GM08714 (cell line): ENCODE data around the gene GLS.

Source experiments
- H3K4me3 ChIP-seq: fragments of 200-500 bp; sonication (Bioruptor generic); 2 replicates; pipeline ENCODE4 v1.5.1; 2014; ENCODE audit warnings: mild to moderate bottlenecking, low read length, inconsistent platforms
- ZNF274 ChIP-seq: IDR thresholded peaks from 2 replicates; pipeline ENCODE4 v1.6.1; 2012; ENCODE audit warnings: mild to moderate bottlenecking, low read depth, low read length

Gene GLS

DNA sequence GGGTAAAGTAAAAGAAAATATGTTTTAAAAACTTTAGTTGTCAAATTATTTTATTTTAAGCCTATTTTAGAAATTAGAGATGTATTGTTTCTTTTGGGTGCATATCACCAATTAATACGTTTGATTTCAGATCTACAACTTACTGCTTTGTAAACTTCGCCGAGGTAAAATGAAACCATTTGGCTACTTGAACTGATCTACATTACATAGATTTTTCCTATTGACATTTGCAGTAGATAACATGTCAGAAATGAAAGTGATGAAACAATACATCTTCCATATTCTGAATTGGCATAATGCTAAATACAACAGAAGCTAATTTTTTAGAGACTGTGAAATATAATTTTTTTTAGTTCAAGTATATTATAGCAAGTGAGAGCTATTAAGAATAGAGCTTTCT lies 39.5 kb downstream of the GLS start:
- TF ChIP-seq ZNF274 = no peak
- H3K4me3 ChIP-seq = no peak overlapping the region

- no peak for TF ChIP-seq ZNF274
- no peak overlapping the region for H3K4me3 ChIP-seq
Measured at GRCh38 chr2:190922376-190922775, 41.8 kb downstream of the GLS start.

DNA sequence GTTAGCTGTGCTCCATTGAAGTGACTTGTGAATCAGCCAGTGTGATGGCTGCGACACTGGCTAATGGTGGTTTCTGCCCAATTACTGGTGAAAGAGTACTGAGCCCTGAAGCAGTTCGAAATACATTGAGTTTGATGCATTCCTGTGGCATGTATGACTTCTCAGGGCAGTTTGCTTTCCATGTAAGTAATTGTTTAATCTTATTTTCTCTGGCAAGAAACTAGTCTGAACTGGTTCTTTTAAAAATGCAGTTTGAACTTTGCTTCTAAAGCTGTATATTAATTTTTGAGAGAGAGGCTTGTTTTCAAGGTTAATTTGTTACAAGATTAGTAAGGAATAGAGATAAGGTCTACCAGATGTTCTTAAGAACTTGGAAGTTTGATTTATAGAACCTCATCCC lies 46.7 kb downstream of the GLS start:
- no peak for TF ChIP-seq ZNF274
- H3K4me3 ChIP-seq = no peak overlapping the region

GRCh38 chr2:190929919-190930318 lies 49.3 kb downstream of the GLS start:
- TF ChIP-seq ZNF274 = no peak
- no peak overlapping the region for H3K4me3 ChIP-seq

DNA sequence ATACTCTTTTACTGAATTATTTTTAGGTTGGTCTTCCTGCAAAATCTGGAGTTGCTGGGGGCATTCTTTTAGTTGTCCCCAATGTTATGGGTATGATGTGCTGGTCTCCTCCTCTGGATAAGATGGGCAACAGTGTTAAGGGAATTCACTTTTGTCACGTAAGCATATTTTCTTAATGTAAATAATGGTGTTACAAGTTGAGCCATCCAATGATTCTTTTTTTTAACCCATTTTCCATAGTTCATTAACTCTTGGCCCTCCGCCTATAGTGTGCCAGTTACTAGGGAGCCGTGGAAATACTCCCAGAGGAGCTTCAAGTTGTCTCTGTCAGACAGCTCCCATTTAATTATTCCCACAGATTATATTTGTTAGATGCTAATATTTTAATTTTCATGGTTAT lies 49.8 kb downstream of the GLS start:
- TF ChIP-seq ZNF274 = no peak
- no peak overlapping the region for H3K4me3 ChIP-seq

GRCh38 chr2:190932514-190932913 lies 51.9 kb downstream of the GLS start:
- TF ChIP-seq ZNF274 = no peak
- H3K4me3 ChIP-seq = no peak overlapping the region

- no peak overlapping the region for H3K4me3 ChIP-seq
- TF ChIP-seq ZNF274 = no peak
Measured at GRCh38 chr2:190933361-190933760, 52.7 kb downstream of the GLS start.

DNA sequence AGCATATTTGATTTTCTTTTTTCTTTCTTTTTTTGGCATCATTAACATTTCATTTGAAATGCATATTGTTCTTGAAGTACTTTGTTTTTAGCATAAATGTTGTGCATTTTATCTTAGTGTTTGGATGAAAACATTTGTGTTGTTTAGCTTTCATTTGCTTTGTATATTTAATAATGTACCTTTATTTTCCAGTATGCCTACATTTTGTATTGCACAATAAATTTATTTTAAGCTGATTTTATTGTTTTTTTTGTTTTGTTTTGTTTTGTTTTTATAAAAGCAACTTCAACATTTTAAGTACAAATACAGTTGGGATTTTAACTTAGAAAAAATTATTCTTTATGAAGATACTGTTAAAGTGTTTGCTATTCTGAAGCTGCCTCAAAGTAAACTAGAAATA lies 54.4 kb downstream of the GLS start:
- no peak for TF ChIP-seq ZNF274
- H3K4me3 ChIP-seq = no peak overlapping the region

- no peak overlapping the region for H3K4me3 ChIP-seq
- no peak for TF ChIP-seq ZNF274
Measured at GRCh38 chr2:190938771-190939335, 58.2 kb downstream of the GLS start.

GRCh38 chr2:190940454-190940853 lies 59.8 kb downstream of the GLS start:
- H3K4me3 ChIP-seq = no peak overlapping the region
- no peak for TF ChIP-seq ZNF274

GRCh38 chr2:190941571-190941970 lies 61.0 kb downstream of the GLS start:
- no peak overlapping the region for H3K4me3 ChIP-seq
- TF ChIP-seq ZNF274 = no peak

DNA sequence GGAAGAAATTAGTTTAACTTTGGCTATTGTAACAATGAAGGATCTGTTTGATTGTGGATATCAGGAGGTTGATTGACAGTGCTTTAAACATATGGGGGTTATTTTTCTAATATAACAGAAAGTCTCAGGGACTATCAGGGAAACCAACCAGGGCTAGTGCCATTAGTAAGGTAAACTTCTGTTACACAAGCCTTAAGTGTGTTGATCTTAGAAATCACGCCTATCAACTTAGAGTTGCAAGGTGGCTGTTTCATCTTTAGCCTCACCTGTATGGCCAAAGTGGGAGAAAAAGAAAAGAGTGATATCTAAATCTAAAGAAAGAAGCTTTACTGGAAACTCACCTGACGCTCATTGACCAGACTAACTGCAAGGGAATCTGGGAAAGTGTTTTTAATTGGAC lies 62.1 kb downstream of the GLS start:
- TF ChIP-seq ZNF274 = no peak
- no peak overlapping the region for H3K4me3 ChIP-seq

DNA sequence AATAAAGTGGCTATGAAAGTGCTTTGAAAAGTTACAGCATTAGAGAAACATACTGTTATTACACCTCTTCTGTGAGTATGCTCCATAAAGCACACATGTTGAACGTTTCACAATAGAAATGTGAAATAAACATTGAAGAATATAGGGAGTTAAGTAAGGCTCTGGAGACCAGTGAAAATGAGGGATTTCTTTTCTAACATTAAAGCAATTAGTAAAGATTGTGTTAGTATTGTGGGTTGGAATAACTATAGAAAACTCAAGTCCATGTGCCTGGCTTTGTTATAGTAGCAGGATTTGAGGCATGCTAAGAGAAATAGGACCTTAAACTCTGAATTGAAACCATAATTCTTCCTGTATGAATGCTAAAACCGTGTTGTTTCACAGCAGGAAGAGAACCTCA lies 63.1 kb downstream of the GLS start:
- H3K4me3 ChIP-seq = no peak overlapping the region
- TF ChIP-seq ZNF274 = no peak

- no peak overlapping the region for H3K4me3 ChIP-seq
- TF ChIP-seq ZNF274 = no peak
Measured at GRCh38 chr2:190947141-190947540, 66.5 kb downstream of the GLS start.

GRCh38 chr2:190947711-190948251 lies 67.2 kb downstream of the GLS start:
- TF ChIP-seq ZNF274 = no peak
- no peak overlapping the region for H3K4me3 ChIP-seq

GRCh38 chr2:190948671-190949070 lies 68.0 kb downstream of the GLS start:
- TF ChIP-seq ZNF274 = no peak
- no peak overlapping the region for H3K4me3 ChIP-seq

DNA sequence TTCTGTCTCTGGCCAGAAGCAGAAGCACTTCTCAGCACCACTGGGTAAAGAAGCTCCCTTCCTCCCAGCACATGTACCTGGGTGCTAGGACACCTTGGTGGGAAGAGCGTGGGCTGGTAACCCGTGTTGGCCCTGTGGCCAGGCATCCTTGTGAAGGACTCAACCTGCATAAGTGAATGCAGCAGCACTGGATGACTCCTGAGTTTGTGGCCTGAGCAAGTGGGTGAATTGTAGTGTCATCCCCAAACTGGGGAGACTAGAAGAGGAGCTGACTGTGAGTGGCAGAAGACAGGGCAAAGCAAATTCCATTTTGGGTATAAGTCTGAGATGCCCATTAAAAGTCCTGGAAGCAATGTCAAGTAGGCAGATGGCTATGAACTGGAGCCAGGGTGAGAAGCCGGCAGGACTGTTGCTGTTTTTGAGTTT lies 70.0 kb downstream of the GLS start:
- H3K4me3 ChIP-seq = no peak overlapping the region
- no peak for TF ChIP-seq ZNF274
